SIG-M5 treated with dmso at 0.1 percent for 504 hours (cell line): ENCODE results near the gene KRT85.
"Not testable (repeated sequence)": the region's sequence is repeated elsewhere in the genome, so short reads cannot be mapped to it uniquely, and the experiment has no call there.

ENCODE experiments used
- DNase-seq: peaks from one replicate; lab custom pipeline; 2025; ENCODE audit not compliant: unreplicated experiment; lab: John Stamatoyannopoulos, UW

KRT85 gene

DNA sequence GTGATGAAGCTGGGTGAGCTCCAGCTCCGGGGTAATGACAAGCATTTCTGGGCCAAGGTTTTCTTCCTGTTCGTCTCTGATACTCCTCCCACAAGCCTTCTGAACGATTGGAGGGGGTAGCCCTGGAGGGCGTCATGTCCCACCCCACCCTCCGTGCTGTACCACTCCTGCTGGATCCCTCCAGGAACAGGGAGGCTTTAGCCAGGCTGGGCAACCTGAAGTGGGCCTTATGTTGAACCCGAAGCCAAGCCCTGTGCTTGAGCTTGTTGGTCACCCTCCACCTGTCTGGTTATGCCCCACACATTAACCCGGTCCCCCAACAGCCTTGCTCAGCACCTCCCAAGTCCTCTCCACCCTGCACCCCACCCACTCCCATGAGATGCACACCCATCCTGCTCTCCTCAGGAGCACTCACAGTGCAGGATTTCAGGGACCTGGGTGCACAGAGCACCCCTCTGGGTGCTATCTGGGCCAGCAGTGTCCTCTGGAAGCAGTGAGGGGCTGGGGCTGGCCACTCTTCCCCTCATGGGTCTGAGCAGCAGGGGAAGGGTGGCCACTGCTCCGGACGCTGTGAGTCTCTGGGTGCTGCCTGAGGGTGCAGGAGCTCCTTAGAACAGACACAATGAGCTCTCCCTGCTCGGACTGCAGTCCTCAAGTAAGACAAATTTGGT lies 39.3 kb downstream of the KRT85 start:
- DNase-seq = no peak

- DNase-seq = peak; percentile 93
Observed at GRCh38 chr12:52327052-52327829, 40.0 kb downstream of the KRT85 start.

- DNase-seq = no peak
Observed at GRCh38 chr12:52324153-52324444, 43.2 kb downstream of the KRT85 start.

DNA sequence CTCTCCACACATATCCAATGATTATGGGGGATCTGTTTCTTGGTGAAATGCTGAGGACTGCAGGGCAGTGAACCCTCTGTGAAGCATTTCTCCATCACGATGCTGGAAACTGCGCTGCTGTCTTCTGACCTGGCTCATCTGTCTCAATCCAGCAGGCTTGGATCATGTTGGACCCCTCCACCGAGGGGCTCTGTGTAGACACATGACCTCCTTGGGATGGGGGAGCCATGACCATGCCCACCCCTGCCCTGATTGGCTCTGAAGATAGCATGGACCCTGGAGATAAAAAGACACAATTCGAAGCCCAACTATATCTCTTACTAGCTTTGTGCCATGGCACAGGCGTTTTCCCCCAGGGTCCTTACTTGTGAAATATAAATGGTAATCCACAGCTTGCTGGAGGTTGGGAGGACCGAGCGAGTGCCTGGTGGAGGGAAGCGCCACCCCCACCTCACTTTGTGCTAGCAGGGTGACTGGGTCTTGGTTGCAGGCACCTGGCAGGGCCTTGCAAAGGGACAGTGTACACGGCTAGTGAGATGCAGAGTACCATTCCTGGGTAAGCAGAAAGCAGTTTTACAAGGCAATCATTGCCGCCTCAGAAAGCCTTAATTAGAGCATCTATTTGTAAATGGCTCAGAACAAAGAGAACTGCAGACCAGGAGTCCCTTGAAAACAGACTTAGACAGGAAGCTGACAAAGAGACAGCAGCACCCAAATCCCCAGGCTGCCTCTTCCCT lies 43.7 kb downstream of the KRT85 start:
- no peak for DNase-seq

DNA sequence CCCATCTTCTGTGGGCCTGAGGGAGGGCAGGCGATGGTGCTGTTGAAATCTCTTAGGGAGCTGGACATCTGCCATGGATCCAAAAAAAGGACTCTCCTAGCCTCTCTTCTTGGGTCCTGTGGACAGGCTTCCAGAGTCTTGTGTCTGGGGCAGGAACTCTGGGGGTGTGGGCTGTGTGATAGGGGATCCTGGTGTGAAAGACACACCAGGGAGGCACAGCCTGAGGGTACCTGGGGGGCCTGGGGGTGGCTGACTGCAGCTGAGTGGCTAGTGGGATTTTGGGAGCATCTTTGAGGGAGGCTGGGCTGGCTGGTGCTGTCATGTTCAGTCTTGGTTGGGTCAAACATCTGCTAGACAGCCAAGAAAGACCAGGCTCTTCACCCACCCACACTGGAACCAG lies 44.3 kb downstream of the KRT85 start:
- no peak for DNase-seq

GRCh38 chr12:52322069-52322468 lies 45.2 kb downstream of the KRT85 start:
- DNase-seq = no peak

- no peak for DNase-seq
Observed at GRCh38 chr12:52321418-52321817, 45.9 kb downstream of the KRT85 start.

DNA sequence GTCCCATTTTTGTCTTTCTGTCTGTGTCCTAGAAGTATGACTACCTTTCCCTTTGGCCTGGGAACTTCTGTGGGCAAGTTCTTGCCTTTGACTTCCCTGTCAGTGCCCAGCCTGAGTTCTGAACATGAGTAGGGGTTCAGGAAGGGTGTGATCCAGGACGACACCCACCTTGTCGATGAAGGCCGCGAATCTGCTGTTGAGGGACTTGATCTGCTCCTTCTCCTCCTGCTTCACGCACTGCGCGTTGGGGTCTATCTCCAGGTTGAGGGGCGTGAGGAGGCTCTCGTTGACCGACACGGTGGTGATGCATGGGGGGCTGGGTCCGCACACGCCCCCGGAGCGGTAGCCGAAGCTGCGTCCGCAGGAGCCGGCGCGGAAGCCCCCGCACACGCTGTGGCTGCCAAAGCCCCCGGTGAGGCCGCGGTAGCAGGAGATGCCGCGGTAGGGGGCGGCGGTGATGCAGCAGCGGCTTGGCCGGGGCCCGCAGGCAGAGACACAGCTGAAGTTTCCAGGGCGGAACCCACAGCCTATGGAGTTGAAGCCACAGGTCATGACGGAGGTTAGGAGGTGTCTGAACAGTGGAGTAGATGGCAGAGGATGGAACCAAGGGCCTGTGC lies 46.4 kb downstream of the KRT85 start, which contains the start of gene KRT83:
KRT83 (minus strand) TSS at position 615 of the 617 bp plus-strand sequence; CDS start at position 552, 63 bp downstream.
- no peak for DNase-seq

DNA sequence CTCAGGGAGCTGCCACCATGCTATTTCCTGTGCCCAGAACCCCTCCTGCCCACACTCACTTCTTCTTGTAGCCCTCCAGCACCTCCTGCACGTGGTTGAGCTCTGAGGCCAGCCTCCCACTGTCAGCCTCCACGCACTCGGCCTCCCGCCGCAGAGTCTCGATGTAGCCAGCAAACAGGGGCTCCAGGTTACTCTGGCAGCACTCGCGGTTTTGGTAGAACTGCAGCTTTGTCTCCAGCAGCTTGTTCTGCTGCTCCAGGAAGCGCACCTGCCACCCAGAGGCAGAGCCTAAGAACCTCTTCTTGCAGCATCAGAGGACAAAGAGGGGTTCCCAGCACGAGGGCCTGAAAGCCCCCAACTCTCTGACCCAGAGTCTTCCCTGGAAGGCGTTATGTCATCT lies 48.2 kb downstream of the KRT85 start:
- peak; percentile 21 for DNase-seq

DNA sequence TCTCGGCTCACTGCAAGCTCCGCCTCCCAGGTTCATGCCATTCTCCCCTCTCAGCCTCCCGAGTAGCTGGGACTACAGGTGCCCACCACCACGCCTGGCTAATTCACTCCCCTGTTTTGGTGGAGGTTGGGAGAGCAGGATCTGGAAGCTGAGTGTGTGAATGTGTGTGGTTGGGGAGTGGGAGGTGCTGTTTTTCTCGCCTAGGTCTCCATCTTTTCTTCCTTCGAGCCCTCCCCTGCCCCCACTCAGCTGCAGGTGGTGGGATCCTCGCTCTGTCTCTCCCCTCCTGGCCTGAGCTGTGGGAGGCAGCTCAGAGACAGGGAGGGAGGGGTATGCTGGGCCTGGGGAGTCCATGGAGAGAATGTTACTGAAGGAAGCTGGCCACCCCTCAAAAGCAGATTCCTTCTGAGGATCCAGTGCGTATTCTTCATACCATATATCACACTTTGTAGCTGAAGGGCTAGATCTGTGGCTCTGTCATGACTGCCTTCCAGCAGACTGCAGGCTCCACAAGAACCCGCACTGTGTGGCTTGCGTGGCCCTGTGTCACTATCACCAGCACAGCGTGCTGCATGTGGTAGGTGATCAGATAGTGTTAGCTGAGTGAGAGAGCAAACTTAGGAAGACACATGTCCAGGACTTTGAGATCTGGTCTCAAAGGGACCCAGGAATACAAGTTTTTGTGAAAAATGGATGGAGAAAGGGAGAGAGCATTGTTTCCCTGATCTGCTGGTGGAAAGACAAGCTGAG lies 48.9 kb downstream of the KRT85 start:
- DNase-seq = no peak

- no peak for DNase-seq
Observed at GRCh38 chr12:52317468-52318052, 49.7 kb downstream of the KRT85 start.

- DNase-seq = no peak
Observed at GRCh38 chr12:52316701-52317100, 50.6 kb downstream of the KRT85 start.

DNA sequence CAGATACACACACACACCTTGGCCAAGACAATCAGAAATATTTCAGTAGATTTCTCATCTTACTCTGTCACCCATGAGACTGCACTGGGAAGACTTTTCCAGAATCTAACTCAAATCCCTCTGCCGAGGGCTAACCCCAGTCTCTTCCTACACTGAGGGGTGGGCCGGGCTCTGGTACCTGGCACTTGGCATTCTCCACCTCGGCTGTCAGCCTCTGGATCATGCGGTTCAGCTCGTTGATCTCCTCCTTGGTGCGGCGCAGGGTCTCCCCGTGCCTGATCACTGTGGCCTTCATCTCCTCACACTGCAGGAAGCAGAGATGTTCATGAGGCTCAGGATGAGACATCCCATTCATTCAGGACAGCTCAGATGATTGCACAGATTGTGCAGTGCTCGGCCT lies 51.0 kb downstream of the KRT85 start:
- no peak for DNase-seq

DNA sequence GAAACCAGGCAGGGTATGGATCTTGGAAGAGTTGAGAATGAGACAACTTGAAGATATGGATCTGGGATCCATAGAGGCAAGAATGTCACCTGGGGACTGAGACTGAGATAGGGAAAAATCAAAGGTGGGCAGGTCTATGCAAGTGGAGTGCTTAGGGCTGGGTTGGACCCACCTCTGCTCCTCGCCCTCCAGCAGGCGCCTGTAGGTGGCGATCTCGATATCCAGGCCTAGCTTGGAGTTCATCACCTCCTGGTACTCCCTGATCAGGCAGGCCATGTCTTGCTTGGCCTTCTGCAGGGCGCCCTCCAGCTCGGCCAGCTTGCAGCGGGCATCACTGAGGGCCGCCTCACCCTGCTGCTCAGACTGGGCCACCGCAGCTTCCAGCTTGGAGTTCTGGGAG lies 51.6 kb downstream of the KRT85 start:
- not testable (repeated sequence) for DNase-seq

DNA sequence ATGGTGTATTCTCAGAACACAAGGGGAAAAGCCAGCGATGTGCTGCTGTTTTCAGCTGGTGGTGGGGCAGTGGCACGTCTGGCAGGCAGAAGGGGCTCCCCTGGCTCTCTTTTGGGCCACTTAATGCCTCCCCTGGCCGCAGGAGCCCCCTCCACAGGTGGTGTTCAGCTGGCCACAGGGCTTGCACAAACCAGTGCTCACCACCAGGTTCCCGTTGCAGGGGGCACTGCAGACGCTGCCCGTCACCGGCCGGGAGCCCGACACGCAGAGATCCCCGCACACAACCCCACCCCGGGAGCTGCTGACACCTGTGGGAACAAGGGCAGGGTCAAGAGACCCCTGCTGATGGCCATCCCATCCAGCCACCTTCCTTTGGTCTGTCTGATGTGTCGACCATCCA lies 52.8 kb downstream of the KRT85 start:
- no peak for DNase-seq

DNA sequence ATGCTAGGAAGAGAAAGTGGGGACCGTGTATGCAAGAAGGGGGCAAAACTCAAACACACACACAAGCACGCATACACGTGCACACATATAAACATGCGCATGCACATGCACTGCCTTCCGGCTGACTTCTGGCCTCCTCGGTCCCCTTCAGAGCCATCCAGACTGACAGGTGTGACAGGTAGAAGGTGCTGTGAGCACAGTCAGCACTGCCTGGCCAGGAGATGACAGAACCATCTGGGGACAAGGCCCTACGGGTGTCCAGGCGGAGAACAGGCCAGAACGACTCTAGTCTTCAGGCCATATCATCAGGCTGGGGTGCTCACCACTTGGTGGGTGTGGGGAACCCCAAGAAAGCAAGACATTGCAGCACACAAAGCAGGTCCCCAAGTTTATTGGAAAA lies 53.4 kb downstream of the KRT85 start:
- DNase-seq = no peak

DNA sequence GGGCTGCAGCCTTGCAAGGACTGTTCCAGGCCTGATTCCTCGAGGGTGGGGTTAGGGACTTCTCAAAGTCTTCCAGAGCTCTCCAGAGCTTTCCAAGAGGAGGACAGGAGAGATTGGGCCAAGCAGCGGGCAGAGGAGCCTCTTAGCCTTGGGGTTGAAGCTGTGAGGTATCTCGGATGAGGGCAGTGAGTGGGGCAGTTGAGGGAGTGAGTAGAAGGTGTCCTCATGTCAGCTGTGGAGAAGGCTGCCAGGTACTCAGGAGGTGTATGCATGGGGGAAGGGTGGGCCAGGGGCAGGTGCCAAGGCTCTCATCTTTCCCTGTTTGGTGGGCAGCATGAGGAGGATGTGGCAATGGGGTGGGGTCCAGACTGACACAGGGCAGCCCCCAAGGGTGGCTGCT lies 53.8 kb downstream of the KRT85 start:
- DNase-seq = no peak

DNA sequence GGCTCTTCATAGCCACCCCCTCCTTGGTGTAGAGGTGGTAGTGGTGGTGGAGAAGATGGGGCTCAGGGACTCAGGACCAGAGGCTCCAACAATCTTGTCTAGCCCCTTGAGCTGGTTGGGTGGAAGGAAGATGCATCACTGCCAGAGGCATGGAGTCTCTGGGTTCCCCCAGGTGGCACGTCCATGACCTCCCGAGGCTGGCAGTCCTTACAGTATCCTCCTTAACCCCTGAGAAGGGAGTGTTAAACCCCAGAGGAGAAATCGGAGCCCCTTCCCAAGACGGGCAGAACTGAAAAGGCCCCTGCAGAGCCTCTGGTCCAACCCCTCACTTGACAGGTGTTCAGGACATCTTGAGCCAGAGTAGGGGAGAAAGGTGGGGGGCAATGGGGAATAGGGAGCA lies 55.2 kb downstream of the KRT85 start:
- DNase-seq = no peak

DNA sequence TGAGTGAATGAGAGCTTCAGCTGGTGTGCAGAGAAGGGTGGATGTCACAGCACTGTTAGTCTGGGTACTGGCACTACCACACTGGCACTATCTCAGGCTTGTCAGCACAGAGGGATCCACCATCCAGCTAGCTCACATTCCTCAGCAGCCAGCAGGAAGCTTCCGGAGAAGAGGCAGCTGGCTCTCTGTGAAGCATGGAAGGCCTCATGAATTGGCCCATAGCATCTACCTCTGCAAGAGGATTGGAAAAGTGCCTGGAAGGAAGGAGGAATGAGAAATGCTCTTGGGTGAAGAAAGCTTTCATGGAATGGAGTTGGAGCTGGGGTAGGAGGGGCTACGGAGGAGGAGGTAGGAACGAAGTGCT lies 56.0 kb downstream of the KRT85 start:
- DNase-seq = no peak

- DNase-seq = no peak
Observed at GRCh38 chr12:52310622-52311284, 56.5 kb downstream of the KRT85 start.
